Mesenchymal stem cell (in vitro differentiated cells and primary cell): ENCODE measurements around the gene SLC23A2.
A peak's percentile ranks its signal among the peaks of the same experiment; 100 is the strongest.
"Not testable (repeated sequence)": the region's sequence is repeated elsewhere in the genome, so short reads cannot be mapped to it uniquely, and the experiment has no call there.

ENCODE experiments used
- DNase-seq: peaks from one replicate; pipeline ENCODE4 v3.0.0-alpha.2; 2013
- H2AFZ ChIP-seq: one replicate; pipeline ENCODE4 v1.6.1; 2013; ENCODE audit warnings: low read depth, mild to moderate bottlenecking, control low read depth, inconsistent platforms, low read length, moderate library complexity
- H2AK5ac ChIP-seq: 2 replicates; pipeline ENCODE4 v1.6.1; 2013; ENCODE audit warnings: low read length, moderate library complexity, mild to moderate bottlenecking, inconsistent platforms; ENCODE audit not compliant: severe bottlenecking
- H2BK120ac ChIP-seq: one replicate; pipeline ENCODE4 v1.6.1; 2013; ENCODE audit warnings: low read depth, mild to moderate bottlenecking, inconsistent platforms, low read length, moderate library complexity
- H2BK12ac ChIP-seq, 2 experiments: one replicate each; pipeline ENCODE4 v1.6.1; 2013; ENCODE audit warnings: inconsistent platforms in 2 of 2, low read length in 2 of 2, mild to moderate bottlenecking in 2 of 2, moderate library complexity in 2 of 2, control low read depth in 1 of 2
- H2BK15ac ChIP-seq: one replicate; pipeline ENCODE4 v1.6.1; 2013; ENCODE audit warnings: mild to moderate bottlenecking, low read depth, inconsistent platforms; ENCODE audit not compliant: poor library complexity, severe bottlenecking
- H2BK5ac ChIP-seq: 2 replicates; pipeline ENCODE4 v1.6.1; 2013; ENCODE audit warnings: low read depth, mild to moderate bottlenecking, low read length, control low read depth, inconsistent platforms; ENCODE audit not compliant: poor library complexity, severe bottlenecking
- H3K14ac ChIP-seq, 2 experiments: one replicate each; pipeline ENCODE4 v1.6.1; 2013; ENCODE audit warnings: inconsistent platforms in 2 of 2, low read length in 2 of 2, control low read depth in 1 of 2, mild to moderate bottlenecking in 1 of 2, moderate library complexity in 1 of 2
- H3K18ac ChIP-seq, 2 experiments: one replicate each; pipeline ENCODE4 v1.6.1; 2013; ENCODE audit warnings: inconsistent platforms in 2 of 2, low read length in 2 of 2, control low read depth in 1 of 2, low read depth in 1 of 2, mild to moderate bottlenecking in 1 of 2
- H3K23ac ChIP-seq, 2 experiments: one replicate each; pipeline ENCODE4 v1.6.1; 2013; ENCODE audit warnings: inconsistent platforms in 2 of 2, low read length in 2 of 2, mild to moderate bottlenecking in 2 of 2, moderate library complexity in 2 of 2, control low read depth in 1 of 2
- H3K27ac ChIP-seq: 2 replicates; pipeline ENCODE4 v1.5.1; 2013; ENCODE audit warnings: mild to moderate bottlenecking, moderate library complexity, low read length, control low read depth, inconsistent platforms; ENCODE audit not compliant: poor library complexity, severe bottlenecking
- H3K27me3 ChIP-seq, 2 experiments: 2 replicates each; pipeline versions ENCODE4 v1.6.1 to v1.7.0; 2013; ENCODE audit warnings: low read length in 2 of 2, mild to moderate bottlenecking in 2 of 2, moderate library complexity in 2 of 2, control low read depth in 1 of 2, inconsistent platforms in 1 of 2; ENCODE audit not compliant: control insufficient read depth in 1 of 2, insufficient read depth in 1 of 2
- H3K36me3 ChIP-seq, 2 experiments: 2 replicates each; pipeline versions ENCODE4 v1.6.1 to v1.7.0; 2013; ENCODE audit warnings: low read length in 2 of 2, control low read depth in 1 of 2, inconsistent platforms in 1 of 2, low read depth in 1 of 2, mild to moderate bottlenecking in 1 of 2; ENCODE audit not compliant: insufficient read depth in 2 of 2, control insufficient read depth in 1 of 2
- H3K4ac ChIP-seq, 2 experiments: one replicate each; pipeline ENCODE4 v1.6.1; 2013; ENCODE audit warnings: inconsistent platforms in 2 of 2, low read length in 2 of 2, mild to moderate bottlenecking in 2 of 2, moderate library complexity in 2 of 2, control low read depth in 1 of 2, low read depth in 1 of 2
- H3K4me1 ChIP-seq: 2 replicates; pipeline ENCODE4 v1.6.1; 2013; ENCODE audit warnings: low read depth, low read length, control low read depth; ENCODE audit not compliant: control insufficient read depth, insufficient read depth
- H3K4me2 ChIP-seq: 2 replicates; pipeline ENCODE4 v1.6.1; 2013; ENCODE audit warnings: low read length, mild to moderate bottlenecking, inconsistent platforms; ENCODE audit not compliant: poor library complexity, severe bottlenecking
- H3K4me3 ChIP-seq, 2 experiments: 2 replicates each; pipeline versions ENCODE4 v1.5.1 to v1.7.0; 2013; ENCODE audit warnings: low read length in 2 of 2, mild to moderate bottlenecking in 2 of 2, control low read depth in 1 of 2, low read depth in 1 of 2; ENCODE audit not compliant: insufficient read depth in 1 of 2
- H3K79me1 ChIP-seq: replicated peaks from 2 replicates; pipeline ENCODE4 v1.6.1; 2013; ENCODE audit warnings: mild to moderate bottlenecking, control low read depth, low read length, inconsistent platforms; ENCODE audit not compliant: poor library complexity, severe bottlenecking
- H3K9ac ChIP-seq: 2 replicates; pipeline ENCODE4 v1.7.0; 2013; ENCODE audit warnings: mild to moderate bottlenecking, low read length, moderate library complexity
- H3K9me3 ChIP-seq: 2 replicates; pipeline ENCODE4 v1.7.0; 2013; ENCODE audit warnings: mild to moderate bottlenecking, low read length; ENCODE audit not compliant: control insufficient read depth
- H4K8ac ChIP-seq: one replicate; pipeline ENCODE4 v1.6.1; 2013; ENCODE audit warnings: inconsistent platforms, mild to moderate bottlenecking, low read length, moderate library complexity
- H4K91ac ChIP-seq: one replicate; pipeline ENCODE4 v1.6.1; 2013; ENCODE audit warnings: mild to moderate bottlenecking, low read length, inconsistent platforms
- WGBS: methylation state at CpG from one replicate; pipeline ENCODE4 v1.1.7; 2013; ENCODE audit warnings: mixed read lengths; 5-methylcytosine and 5-hydroxymethylcytosine counted together

Gene SLC23A2

GRCh38 chr20:5031206-5031557, 29.9 kb upstream of the SLC23A2 start:
- Histone ChIP-seq H3K79me1 (no peaks in the 10 kb centered on the region), H3K4me1 (peaks cover 11% of the 10 kb centered on the region), H2AFZ (no peak overlapping the region), H3K27ac (no peak overlapping the region), H3K27me3 (no peaks in the 10 kb centered on the region), H2BK120ac (peak overlapping the region; percentile 19), H3K36me3 (no peaks in the 10 kb centered on the region), H4K8ac (no peak overlapping the region), H4K91ac (no peak overlapping the region), H3K23ac (no peak overlapping the region), H3K4ac (no peak overlapping the region), H2BK15ac (no peak overlapping the region), H3K4me2 (no peak overlapping the region), H2AK5ac (peak overlapping the region; percentile 84), H2BK5ac (no peak overlapping the region), H3K14ac (no peak overlapping the region), H3K18ac (no peak overlapping the region), H3K9me3 (no peaks in the 10 kb centered on the region), H3K9ac (no peak overlapping the region), H3K4me3 (no peak overlapping the region), H2BK12ac (peak overlapping the region in 1 of 2 experiments; percentile 77)
- no peak for DNase-seq
- 83% methylated on average over 10 of the region's 10 CpGs for WGBS

GRCh38 chr20:5030348-5031205, 29.3 kb upstream of the SLC23A2 start:
- H3K36me3 ChIP-seq = no peaks in the 10 kb centered on the region
- no peak overlapping the region for H3K4me3 ChIP-seq
- peak overlapping the region in 1 of 2 experiments; percentile 34 for H3K4ac ChIP-seq
- no peak overlapping the region for H2BK15ac ChIP-seq
- H2AK5ac ChIP-seq = peak overlapping the region; percentile 84
- peak overlapping the region; percentile 40 for H2BK5ac ChIP-seq
- H2AFZ ChIP-seq = no peak overlapping the region
- H3K9me3 ChIP-seq = no peaks in the 10 kb centered on the region
- peaks cover 11% of the 10 kb centered on the region for H3K4me1 ChIP-seq
- WGBS = 89% methylated on average over 10 of the region's 10 CpGs
- no peaks in the 10 kb centered on the region for H3K27me3 ChIP-seq
- no peak overlapping the region for H4K8ac ChIP-seq
- no peak overlapping the region for H2BK12ac ChIP-seq
- no peaks in the 10 kb centered on the region for H3K79me1 ChIP-seq
- no peak overlapping the region for H3K4me2 ChIP-seq
- no peak overlapping the region for H3K23ac ChIP-seq
- peak overlapping the region; percentile 7 for H3K27ac ChIP-seq
- H2BK120ac ChIP-seq = peak overlapping the region; percentile 19
- DNase-seq = no peak
- no peak overlapping the region for H4K91ac ChIP-seq
- no peak overlapping the region for H3K9ac ChIP-seq
- H3K18ac ChIP-seq = no peak overlapping the region
- H3K14ac ChIP-seq = no peak overlapping the region

- not testable (repeated sequence) for H3K27me3 ChIP-seq, H2AFZ ChIP-seq, H2BK5ac ChIP-seq, H3K36me3 ChIP-seq, H4K8ac ChIP-seq, H3K14ac ChIP-seq, H2BK120ac ChIP-seq, H3K9ac ChIP-seq, H3K23ac ChIP-seq, H3K4ac ChIP-seq, H3K9me3 ChIP-seq, H3K4me1 ChIP-seq, H4K91ac ChIP-seq, H3K4me2 ChIP-seq, H3K4me3 ChIP-seq, H2AK5ac ChIP-seq, H3K79me1 ChIP-seq, H2BK12ac ChIP-seq, H2BK15ac ChIP-seq, H3K18ac ChIP-seq
- peak overlapping the region; percentile 67 for H3K27ac ChIP-seq
- WGBS = 69% methylated on average over 3 of the region's 4 CpGs
- peak; percentile 37 for DNase-seq
Observed at GRCh38 chr20:5028258-5029059, 27.1 kb upstream of the SLC23A2 start.

- H3K18ac ChIP-seq = peak overlapping the region in 1 of 2 experiments; percentile 40
- no peaks in the 10 kb centered on the region for H3K27me3 ChIP-seq
- no peak overlapping the region for H2AK5ac ChIP-seq
- no peaks in the 10 kb centered on the region for H3K36me3 ChIP-seq
- no peak overlapping the region for H3K4me3 ChIP-seq
- H3K9ac ChIP-seq = no peak overlapping the region
- H2BK15ac ChIP-seq = no peak overlapping the region
- H2BK12ac ChIP-seq = no peak overlapping the region
- H2BK120ac ChIP-seq = no peak overlapping the region
- no peak overlapping the region for H4K91ac ChIP-seq
- H4K8ac ChIP-seq = no peak overlapping the region
- H3K14ac ChIP-seq = no peak overlapping the region
- DNase-seq = peak; percentile 35
- H3K79me1 ChIP-seq = no peaks in the 10 kb centered on the region
- no peak overlapping the region for H3K27ac ChIP-seq
- H3K4me1 ChIP-seq = no peaks in the 10 kb centered on the region
- no CpG with 5 or more reads among the region's 4 CpGs for WGBS
- H3K4ac ChIP-seq = no peak overlapping the region
- H3K23ac ChIP-seq = no peak overlapping the region
- H3K4me2 ChIP-seq = no peak overlapping the region
- no peak overlapping the region for H2BK5ac ChIP-seq
- H2AFZ ChIP-seq = no peak overlapping the region
- no peaks in the 10 kb centered on the region for H3K9me3 ChIP-seq
Observed at GRCh38 chr20:5024982-5025381, 23.7 kb upstream of the SLC23A2 start.
